ENCODE results near the gene IMPA2. TPM values are rescaled to one million over a fixed set of nuclear protein-coding genes. Genes with fewer than 3 reads are reported as not detected.

Gene IMPA2
- total RNA-seq, 1 experiment from 2014 or later: 12.8 TPM

DNA sequence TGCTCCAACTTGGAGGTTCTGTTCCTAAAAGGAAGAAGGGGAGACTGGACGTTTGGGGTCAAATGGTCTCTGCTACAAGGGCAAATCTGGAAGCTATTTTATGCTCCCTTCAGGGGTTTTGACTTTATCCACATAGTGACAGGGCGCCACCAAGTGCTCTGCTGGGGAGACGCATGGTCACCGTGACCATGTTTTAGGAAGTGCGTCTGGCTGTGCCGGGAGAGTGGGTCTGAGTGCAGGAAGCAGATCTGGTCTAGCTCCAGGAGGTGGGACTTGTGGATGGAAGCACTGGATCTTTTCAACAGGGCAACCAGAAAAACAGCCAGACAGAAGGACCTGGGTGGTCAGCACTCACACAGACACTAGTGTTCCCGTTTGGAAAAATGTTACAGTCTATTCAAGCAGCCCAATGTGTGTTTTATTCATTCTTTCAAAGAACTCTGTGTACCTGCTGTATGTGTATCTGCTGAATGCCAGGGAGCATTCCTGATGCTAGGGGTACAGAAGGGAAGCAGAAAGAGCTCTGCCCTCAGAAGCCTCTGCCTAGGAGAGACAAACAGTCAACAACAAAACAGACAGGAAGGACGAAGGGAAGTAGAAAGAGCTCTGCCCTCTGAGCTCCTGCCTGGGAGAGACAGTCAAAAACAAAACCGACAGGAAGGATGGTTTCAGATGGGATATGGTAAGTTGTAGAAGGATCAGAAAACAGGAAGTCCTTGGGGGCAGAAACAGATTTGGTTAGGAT lies 14.3 kb downstream of the IMPA2 start:
- Mint-ChIP-seq H3K4me1 (ENCODE audit: insufficient read depth, unreplicated experiment) (peaks cover 29% of the 10 kb centered on the region), H3K4me3 (ENCODE audit: unreplicated experiment) (no peak overlapping the region), H3K27me3 (ENCODE audit: insufficient read depth, unreplicated experiment) (no peaks in the 10 kb centered on the region), H3K36me3 (ENCODE audit: insufficient read depth, unreplicated experiment) (peaks cover 12% of the 10 kb centered on the region), H3K27ac (ENCODE audit: low read depth, unreplicated experiment) (peak overlapping the region; percentile 97), H3K9me3 (ENCODE audit: unreplicated experiment) (no peaks in the 10 kb centered on the region)
- POLR2A ChIA-PET: interaction anchor here (0.6 to 9.1 kb wide), 17 partner anchors 10 to 340 kb away, joined by 3 to 97 read pairs (median 7); partner anchors contain the start of genes IMPA2 and MPPE1
- peak; percentile 76 for DNase-seq (ENCODE audit: unreplicated experiment)
- TF ChIP-seq, protein P1, sequence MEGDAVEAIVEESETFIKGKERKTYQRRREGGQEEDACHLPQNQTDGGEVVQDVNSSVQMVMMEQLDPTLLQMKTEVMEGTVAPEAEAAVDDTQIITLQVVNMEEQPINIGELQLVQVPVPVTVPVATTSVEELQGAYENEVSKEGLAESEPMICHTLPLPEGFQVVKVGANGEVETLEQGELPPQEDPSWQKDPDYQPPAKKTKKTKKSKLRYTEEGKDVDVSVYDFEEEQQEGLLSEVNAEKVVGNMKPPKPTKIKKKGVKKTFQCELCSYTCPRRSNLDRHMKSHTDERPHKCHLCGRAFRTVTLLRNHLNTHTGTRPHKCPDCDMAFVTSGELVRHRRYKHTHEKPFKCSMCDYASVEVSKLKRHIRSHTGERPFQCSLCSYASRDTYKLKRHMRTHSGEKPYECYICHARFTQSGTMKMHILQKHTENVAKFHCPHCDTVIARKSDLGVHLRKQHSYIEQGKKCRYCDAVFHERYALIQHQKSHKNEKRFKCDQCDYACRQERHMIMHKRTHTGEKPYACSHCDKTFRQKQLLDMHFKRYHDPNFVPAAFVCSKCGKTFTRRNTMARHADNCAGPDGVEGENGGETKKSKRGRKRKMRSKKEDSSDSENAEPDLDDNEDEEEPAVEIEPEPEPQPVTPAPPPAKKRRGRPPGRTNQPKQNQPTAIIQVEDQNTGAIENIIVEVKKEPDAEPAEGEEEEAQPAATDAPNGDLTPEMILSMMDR (IDR thresholded peaks at IDR 0.05; ENCODE audit: unreplicated experiment): peak; percentile 88
- CTCF ChIA-PET: interaction anchor here (0.6 to 13.5 kb wide), 42 partner anchors 9 to 852 kb away, joined by 3 to 458 read pairs (median 4); partner anchors contain the start of genes AFG3L2, CEP76 and IMPA2
- intact Hi-C loops (cut with micrococcal nuclease): loop anchor here (1.0 to 5.0 kb wide), 3 partner anchors 42 to 262 kb away; no protein-coding TSS in a partner anchor
- BruUV-seq (replicated peaks): no TSS peak

DNA sequence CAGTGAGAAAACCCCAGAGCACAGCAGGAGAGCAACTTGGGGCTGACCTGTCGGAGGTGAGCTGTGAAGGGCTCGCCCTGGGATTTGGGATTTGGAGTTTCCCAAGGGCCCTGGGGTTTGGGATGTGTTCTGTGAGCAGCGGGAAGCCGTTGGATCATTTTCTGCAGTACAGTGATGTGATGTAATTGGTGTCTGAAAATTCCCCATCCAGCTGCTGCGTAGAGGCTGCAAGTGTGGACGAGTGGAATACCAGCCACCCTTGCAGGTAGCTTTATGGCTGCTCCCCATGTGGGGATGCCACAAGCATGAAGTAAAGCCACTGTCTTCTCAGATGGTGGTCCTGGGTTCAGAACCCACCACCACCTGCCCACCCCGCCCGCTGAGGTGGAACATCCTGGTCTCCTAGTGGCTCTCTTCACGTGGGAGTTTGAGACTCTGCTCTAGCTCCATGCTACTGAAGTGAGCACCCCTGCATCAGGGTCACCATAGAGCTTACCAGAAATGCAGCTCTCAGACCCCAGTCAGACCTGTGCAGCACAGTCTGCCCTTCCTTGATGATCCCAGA lies 15.0 kb downstream of the IMPA2 start:
- peaks cover 19% of the 10 kb centered on the region for H3K36me3 Mint-ChIP-seq (ENCODE audit: insufficient read depth, unreplicated experiment)
- no peak for DNase-seq (ENCODE audit: unreplicated experiment)
- no TSS peak for BruUV-seq (replicated peaks)
- H3K4me3 Mint-ChIP-seq (ENCODE audit: unreplicated experiment): no peak overlapping the region
- ChIA-PET CTCF (interaction anchor here (0.6 to 13.5 kb wide), 26 partner anchors 8 to 852 kb away, joined by 3 to 458 read pairs (median 7); partner anchors contain the start of gene IMPA2), POLR2A (interaction anchor here (0.6 to 9.1 kb wide), 11 partner anchors 9 to 340 kb away, joined by 3 to 97 read pairs (median 12); partner anchors contain the start of genes IMPA2 and MPPE1)
- no peak overlapping the region for H3K27ac Mint-ChIP-seq (ENCODE audit: low read depth, unreplicated experiment)
- no peaks in the 10 kb centered on the region for H3K27me3 Mint-ChIP-seq (ENCODE audit: insufficient read depth, unreplicated experiment)
- intact Hi-C loops (cut with micrococcal nuclease): loop anchor here (5.0 kb wide), 1 partner anchor 41 kb away; no protein-coding TSS in a partner anchor
- TF ChIP-seq, protein P1 (IDR thresholded peaks at IDR 0.05; ENCODE audit: unreplicated experiment): no peak
- H3K9me3 Mint-ChIP-seq (ENCODE audit: unreplicated experiment): no peaks in the 10 kb centered on the region
- H3K4me1 Mint-ChIP-seq (ENCODE audit: insufficient read depth, unreplicated experiment): peaks cover 29% of the 10 kb centered on the region

DNA sequence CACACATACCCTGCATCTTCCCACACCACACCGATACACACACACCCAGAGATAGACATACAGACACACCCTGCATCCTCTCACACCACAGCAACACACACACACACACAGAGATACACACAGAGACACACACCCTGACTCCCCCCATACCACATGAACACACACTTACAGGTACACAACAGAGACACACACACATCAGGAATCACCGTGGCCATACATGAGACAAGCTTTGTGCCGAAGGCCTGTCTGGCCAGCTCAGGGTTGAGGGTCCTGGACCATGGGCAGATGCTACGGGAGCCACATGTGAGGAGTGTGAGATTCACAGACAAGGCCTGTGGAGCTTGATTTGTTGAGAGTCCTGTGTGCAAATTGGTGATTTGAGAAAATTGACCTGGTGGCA lies 15.6 kb downstream of the IMPA2 start:
- TF ChIP-seq, protein P1 (IDR thresholded peaks at IDR 0.05; ENCODE audit: unreplicated experiment): no peak
- Mint-ChIP-seq H3K4me3 (ENCODE audit: unreplicated experiment) (no peak overlapping the region), H3K27ac (ENCODE audit: low read depth, unreplicated experiment) (no peak overlapping the region), H3K27me3 (ENCODE audit: insufficient read depth, unreplicated experiment) (no peaks in the 10 kb centered on the region), H3K36me3 (ENCODE audit: insufficient read depth, unreplicated experiment) (peaks cover 24% of the 10 kb centered on the region), H3K9me3 (ENCODE audit: unreplicated experiment) (no peaks in the 10 kb centered on the region), H3K4me1 (ENCODE audit: insufficient read depth, unreplicated experiment) (peaks cover 29% of the 10 kb centered on the region)
- no TSS peak for BruUV-seq (replicated peaks)
- CTCF ChIA-PET: interaction anchor here (0.9 to 13.5 kb wide), 9 partner anchors 15 to 264 kb away, joined by 3 to 458 read pairs (median 23); partner anchors contain the start of gene IMPA2
- POLR2A ChIA-PET: interaction anchor here (1.1 to 9.1 kb wide), 4 partner anchors 8 to 59 kb away, joined by 3 to 97 read pairs (median 13); partner anchors contain the start of gene IMPA2
- no peak for DNase-seq (ENCODE audit: unreplicated experiment)
- intact Hi-C loops (cut with micrococcal nuclease): loop anchor here (5.0 kb wide), 1 partner anchor 40 kb away; no protein-coding TSS in a partner anchor

DNA sequence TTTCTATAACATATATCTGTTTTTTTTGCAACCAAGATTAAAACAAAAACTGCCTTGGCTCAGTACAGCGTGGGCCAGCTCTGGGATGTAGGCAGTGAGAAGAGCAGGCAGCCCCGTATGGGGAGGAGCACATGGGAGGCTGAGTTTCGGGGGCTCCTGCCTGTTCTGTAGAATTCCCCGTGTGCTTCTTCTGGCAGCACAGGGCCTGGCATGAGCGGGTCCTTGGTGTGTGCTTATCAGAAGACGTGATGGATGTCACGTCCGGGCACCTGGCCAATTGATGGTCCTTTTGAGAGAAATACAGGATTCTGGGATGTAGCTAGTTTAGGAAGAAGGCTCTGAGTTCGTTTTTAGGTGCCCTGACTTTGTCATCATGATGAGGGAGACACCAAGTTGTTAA lies 16.2 kb downstream of the IMPA2 start:
- no peak for DNase-seq (ENCODE audit: unreplicated experiment)
- TF ChIP-seq, protein P1 (IDR thresholded peaks at IDR 0.05; ENCODE audit: unreplicated experiment): no peak
- intact Hi-C loops (cut with micrococcal nuclease): loop anchor here (5.0 kb wide), 1 partner anchor 40 kb away; no protein-coding TSS in a partner anchor
- peaks cover 29% of the 10 kb centered on the region for H3K4me1 Mint-ChIP-seq (ENCODE audit: insufficient read depth, unreplicated experiment)
- no peaks in the 10 kb centered on the region for H3K9me3 Mint-ChIP-seq (ENCODE audit: unreplicated experiment)
- peak overlapping the region; percentile 49 for H3K27ac Mint-ChIP-seq (ENCODE audit: low read depth, unreplicated experiment)
- no peak overlapping the region for H3K4me3 Mint-ChIP-seq (ENCODE audit: unreplicated experiment)
- POLR2A ChIA-PET: interaction anchor here (1.1 to 9.1 kb wide), 4 partner anchors 8 to 60 kb away, joined by 3 to 97 read pairs (median 13); partner anchors contain the start of gene IMPA2
- H3K36me3 Mint-ChIP-seq (ENCODE audit: insufficient read depth, unreplicated experiment): peaks cover 24% of the 10 kb centered on the region
- no peaks in the 10 kb centered on the region for H3K27me3 Mint-ChIP-seq (ENCODE audit: insufficient read depth, unreplicated experiment)
- CTCF ChIA-PET: interaction anchor here (0.8 to 13.5 kb wide), 7 partner anchors 15 to 342 kb away, joined by 4 to 458 read pairs (median 25); partner anchors contain the start of gene IMPA2
- no TSS peak for BruUV-seq (replicated peaks)
